Measurements from ENCODE around the gene OLFM4.

OLFM4 gene

GRCh38 chr13:53068585-53069520 is 40.2 kb downstream of the OLFM4 start:
- DNase-seq = no peak

DNA sequence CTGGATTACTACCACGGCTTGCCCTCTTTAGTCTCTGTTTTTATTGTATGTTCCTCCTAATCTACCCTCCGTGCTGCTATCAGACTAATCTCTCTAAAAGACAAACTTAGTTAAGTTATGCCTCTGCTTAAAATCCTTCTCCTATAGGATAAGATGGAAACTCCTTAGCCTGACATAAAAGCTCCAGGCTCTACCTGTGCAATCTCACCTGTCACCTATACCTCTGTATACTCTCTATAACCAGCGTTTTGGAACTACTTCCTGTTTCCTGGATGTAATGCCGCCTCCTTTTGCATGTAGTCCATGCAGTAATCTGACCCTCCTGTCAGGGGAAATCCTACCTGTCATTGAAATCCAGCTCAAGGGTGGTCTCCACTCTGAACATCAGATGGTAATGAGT is 41.2 kb downstream of the OLFM4 start:
- DNase-seq = no peak

DNA sequence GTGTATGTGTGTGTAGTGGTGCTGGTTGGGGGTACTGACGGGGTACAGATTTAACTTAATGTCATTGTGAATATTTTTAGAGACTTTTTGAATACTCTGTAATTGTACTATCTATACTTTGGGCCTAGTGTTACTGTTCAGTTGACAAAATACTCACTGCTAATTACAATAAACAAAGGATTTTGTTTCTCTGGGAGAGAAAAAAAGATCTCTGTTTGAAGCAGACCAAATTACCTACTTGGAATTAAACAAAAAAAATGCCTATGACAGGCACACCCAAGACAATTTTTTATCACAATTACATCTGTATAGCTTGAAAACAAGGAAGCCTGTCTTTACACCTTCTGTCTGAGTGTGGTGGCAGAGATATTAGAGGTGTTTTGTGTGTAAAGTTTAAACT is 45.1 kb downstream of the OLFM4 start:
- DNase-seq = no peak

DNA sequence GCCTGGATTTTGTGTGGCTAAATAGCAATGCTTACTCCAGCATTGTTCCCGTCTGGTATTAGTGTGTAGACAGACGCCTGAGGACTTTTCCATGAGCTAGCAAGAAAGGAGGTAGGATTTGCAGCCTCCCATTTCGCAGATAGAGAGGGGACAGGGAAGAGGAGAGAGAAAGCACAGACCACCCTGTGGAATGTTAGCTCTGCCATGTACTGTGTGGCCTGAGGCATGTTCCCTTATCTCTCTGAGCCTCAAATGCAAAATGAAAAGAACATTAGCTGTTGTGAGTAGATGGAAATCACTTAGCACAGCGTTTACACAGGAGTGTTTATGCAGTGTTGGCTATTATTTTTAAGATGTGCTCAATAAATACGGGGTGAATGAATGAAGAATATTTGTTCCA is 45.5 kb downstream of the OLFM4 start:
- DNase-seq = no peak

- no peak for DNase-seq
These were observed 46.9 kb downstream of the OLFM4 start for GRCh38 chr13:53075356-53076041.

GRCh38 chr13:53079691-53080090 is 51.1 kb downstream of the OLFM4 start:
- DNase-seq = no peak

GRCh38 chr13:53088871-53089270 is 60.3 kb downstream of the OLFM4 start:
- DNase-seq = no peak

DNA sequence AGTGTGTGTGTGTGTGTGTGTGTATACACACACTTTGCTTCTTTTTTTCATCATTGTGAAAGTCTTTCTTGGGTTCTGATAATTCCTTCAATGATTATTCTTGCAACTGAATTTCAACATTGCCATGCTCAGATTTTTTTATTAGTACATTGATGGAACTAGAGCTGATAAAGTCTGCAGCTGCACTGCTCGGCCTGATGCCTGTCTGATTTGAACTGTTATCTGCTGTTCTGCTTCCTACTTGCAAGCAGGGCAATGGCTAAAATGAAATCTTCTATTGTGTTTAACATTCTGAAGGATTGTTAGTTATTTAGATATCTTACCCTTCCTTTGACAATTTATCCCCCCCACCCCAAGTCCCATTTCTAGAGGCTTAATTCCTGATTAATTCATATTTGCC is 61.3 kb downstream of the OLFM4 start:
- no peak for DNase-seq

DNA sequence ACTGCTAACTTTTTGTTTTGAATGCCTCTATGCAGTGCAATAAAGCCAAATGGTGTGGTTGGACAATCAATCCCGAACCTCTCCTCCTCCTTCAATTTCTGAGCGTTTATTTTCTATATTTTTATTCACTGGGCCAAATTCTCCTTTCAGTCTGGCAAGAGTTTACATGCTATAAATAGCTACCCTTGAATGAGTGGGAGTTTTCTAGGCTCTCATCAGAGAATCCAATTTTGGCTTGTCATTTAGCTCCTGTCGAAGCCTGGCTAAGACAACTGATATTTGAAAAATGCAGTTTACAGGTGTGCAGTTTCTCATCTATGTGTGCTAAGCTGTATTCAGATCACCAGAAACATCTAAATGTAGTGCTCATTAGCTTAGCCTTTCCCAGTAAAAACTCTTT is 61.8 kb downstream of the OLFM4 start:
- DNase-seq = no peak

DNA sequence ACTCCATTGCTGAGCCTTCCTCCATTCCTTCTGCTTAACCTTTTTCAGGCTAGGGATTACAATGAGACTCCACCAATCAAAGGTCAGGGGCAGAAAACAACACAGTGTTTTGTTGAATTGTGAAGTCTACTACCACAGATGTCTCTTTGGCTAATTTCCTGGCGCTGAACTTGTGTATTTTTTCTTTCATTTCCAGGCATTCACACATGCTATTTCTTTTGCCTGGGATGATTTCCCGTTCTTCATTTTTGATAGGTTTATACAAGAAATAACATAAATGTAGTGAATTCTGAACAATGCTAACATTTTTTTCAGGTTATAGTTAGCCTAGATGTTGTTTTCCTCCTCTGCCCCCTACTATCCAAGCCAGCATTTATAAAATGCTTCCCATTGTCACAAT is 64.3 kb downstream of the OLFM4 start:
- DNase-seq = no peak

DNA sequence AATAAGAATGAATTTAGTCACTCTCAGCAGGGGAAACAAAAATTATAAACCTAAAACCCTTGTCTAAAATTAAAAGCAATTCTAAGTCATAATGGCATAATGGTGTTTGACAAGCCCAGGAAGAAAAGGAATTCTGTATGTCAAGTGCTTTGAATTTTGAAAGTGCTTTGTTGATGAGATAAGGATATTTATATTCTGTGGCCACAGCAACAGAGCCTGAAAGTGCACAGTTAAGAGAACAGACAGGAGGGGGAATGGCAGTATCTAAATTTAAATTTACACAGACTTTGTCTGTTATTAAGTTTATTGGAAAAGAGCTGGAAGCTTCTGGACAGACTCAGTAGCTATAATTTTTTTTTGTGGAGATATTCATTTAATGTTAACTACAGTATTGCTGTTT is 69.8 kb downstream of the OLFM4 start:
- no peak for DNase-seq

GRCh38 chr13:53100394-53101063 is 71.9 kb downstream of the OLFM4 start:
- no peak for DNase-seq
